Central memory CD8-positive, alpha-beta T cell (primary cell): ENCODE results near the gene SLC1A2.

Experiments
- ATAC-seq: fragments of 150-1000 bp; cut with Tn5 transposase; replicated peaks from 2 replicates; pipeline ENCODE4 v1.10.0; 2022; ENCODE audit warnings: mild to moderate bottlenecking, moderate FRiP score, moderate number of reproducible peaks; ENCODE audit not compliant: poor library complexity, severe bottlenecking; ENCODE audit errors: extremely low read depth
- DNase-seq, 2 donors: peaks; one replicate each; pipeline ENCODE4 v3.0.0; 2021; ENCODE audit warnings: low spot score in 2 of 2
- H3K27ac Mint-ChIP-seq: one replicate; pipeline ENCODE4 v1.8.0; 2022; ENCODE audit warnings: low read depth, mild to moderate bottlenecking, moderate library complexity, mixed read lengths
- H3K27me3 Mint-ChIP-seq: one replicate; pipeline ENCODE4 v1.8.0; 2022; ENCODE audit warnings: mixed read lengths
- H3K36me3 Mint-ChIP-seq: one replicate; pipeline ENCODE4 v1.8.0; 2022; ENCODE audit warnings: mild to moderate bottlenecking, moderate library complexity, mixed read lengths; ENCODE audit not compliant: insufficient read depth
- H3K4me1 Mint-ChIP-seq: one replicate; pipeline ENCODE4 v1.8.0; 2022; ENCODE audit warnings: mixed read lengths
- H3K4me3 Mint-ChIP-seq: one replicate; pipeline ENCODE4 v1.8.0; 2022; ENCODE audit warnings: mild to moderate bottlenecking, moderate library complexity, mixed read lengths
- H3K9me3 Mint-ChIP-seq: one replicate; pipeline ENCODE4 v1.8.0; 2022; ENCODE audit warnings: mixed read lengths

SLC1A2 gene

DNA sequence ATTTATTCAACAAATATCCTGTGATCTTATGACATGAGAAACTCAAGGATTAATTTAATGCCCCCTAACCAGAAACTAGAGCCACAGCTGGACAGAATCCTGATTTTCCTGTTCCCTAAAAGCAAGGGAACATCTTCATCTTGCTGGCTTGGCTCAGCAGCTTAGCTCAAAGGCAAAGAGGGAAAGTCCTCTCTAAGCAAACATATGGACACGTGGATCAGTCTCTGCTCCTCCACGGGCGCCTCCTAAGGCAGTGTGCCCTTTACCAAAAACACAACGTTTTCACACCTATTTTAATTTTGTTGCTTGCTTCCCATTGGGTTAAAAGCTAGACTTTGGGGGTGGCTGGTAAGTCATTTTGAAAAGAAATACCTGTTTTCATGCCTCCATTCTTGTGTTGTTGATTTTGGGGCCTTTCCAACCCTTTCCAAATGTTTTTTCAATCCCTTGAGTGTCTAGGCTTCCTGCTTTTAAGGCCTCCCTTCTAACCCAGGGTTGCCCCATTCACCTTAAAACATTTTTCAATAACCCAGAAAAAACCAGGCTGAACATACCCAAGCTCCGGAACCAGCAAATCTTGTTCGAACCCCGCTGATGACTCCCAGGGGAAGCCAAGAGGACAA is 15.5 kb downstream of the SLC1A2 start:
- Mint-ChIP-seq H3K4me3 (no peak overlapping the region), H3K4me1 (peaks cover 7% of the 10 kb centered on the region), H3K9me3 (no peaks in the 10 kb centered on the region), H3K27ac (no peak overlapping the region), H3K27me3 (peaks cover 17% of the 10 kb centered on the region), H3K36me3 (no peaks in the 10 kb centered on the region)
- ATAC-seq (no peak), DNase-seq (no peak)

DNA sequence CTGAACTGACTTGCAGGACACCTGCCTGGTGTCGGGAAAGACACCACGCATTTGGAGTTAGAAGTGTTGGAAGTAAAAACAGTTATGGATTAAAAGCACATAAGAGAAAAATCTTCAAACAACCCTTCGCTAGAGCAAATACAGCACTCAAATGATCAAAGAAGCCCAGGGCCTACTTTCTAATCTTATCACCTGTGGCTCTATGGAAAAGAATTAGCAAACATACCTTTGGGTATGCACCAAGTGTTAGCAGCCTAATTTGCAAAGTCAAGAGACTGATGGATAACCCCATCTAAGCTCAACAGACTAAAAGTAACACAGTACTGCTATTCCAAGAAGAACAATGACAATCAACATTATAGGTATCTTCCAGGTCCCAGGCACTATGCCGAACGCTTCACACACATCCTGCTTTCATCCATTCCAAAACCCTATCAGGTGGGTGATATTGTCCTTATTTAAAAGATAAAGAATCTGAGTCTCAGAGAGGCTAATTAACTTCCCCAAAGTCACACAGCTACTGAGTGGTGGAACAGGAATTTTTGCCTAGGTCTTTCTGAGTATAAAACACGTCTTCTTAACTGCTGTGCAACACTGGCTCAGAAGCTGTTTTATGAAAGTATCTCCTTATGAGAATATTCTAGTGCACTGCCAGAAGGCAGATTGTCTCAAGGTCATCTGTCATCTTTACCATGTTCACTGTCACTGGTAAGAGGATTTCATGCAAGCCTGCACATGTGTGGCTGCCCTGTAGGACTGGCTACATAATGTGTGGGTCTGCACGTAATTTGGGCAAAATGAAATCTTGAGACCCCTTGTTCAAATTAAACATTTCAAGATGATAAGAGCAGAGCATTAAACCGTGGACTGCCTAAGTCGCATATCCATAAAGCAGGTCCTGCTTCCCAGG is 16.4 kb downstream of the SLC1A2 start:
- Mint-ChIP-seq H3K9me3 (no peaks in the 10 kb centered on the region), H3K4me3 (no peak overlapping the region), H3K27ac (no peak overlapping the region), H3K36me3 (no peaks in the 10 kb centered on the region), H3K27me3 (peaks cover 26% of the 10 kb centered on the region), H3K4me1 (peaks cover 7% of the 10 kb centered on the region)
- DNase-seq (no peak), ATAC-seq (no peak)

DNA sequence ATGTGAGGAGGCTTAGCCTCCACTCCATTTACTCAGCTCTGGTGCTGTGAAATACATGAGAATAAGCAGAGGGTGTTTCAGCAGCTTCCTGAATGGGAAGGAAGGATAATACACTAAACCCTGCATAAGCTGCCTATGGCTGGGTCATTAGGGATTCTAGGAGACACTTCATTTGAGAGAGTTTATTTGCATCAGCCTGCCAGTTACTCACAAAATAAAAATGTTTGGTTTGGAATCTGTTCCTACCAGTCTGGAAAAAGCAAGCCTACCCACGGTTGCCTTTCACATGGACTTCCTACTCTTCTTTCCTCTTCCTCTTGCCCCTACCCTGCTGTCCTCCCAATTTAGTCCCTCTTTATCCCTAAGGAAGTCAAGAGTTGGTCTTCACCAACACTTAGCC is 20.5 kb downstream of the SLC1A2 start:
- H3K4me3 Mint-ChIP-seq = no peak overlapping the region
- H3K9me3 Mint-ChIP-seq = no peaks in the 10 kb centered on the region
- ATAC-seq (no peak), DNase-seq (no peak)
- peaks cover 30% of the 10 kb centered on the region for H3K27me3 Mint-ChIP-seq
- no peaks in the 10 kb centered on the region for H3K4me1 Mint-ChIP-seq
- H3K27ac Mint-ChIP-seq = no peak overlapping the region
- H3K36me3 Mint-ChIP-seq = no peaks in the 10 kb centered on the region

DNA sequence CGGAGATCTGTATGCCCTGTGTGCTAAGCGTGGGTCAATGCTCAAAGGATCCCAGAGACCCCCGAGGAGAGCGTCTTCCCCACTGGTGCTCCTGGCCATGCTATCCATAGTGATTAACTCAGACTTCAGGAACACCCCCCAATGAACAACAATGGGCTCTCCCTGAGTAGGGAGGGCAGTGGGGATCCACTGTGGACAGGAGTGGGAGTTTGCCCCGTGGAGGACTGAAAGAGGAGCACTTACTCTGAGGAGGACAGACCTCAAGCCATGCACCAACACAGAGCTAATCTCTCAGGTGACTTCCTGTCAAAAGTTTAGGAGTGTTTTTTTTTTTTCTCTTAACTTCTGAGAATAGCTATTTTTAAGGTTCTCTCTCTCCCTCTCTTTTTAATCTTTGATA is 24.4 kb downstream of the SLC1A2 start:
- ATAC-seq = no peak

DNA sequence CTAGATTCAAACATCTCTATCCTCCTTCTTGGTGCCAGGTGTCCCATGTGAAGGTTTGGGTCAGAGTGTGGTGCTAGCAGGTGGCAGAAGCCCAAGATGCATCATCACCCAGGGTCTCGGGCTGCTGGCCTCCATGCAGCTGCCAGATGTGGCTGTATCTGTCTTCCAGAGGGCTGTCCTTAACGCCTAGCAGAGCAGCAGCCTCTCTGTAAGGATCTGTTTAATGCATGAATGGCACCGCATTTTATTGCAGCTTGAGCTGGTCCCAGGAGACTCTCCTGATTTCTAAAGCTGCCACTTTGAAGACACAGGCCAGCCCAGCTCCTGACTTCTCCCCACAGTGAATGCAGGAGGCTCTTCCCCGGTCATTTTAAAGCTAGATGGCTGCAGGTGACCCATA is 26.3 kb downstream of the SLC1A2 start:
- H3K4me1 Mint-ChIP-seq = peaks cover 11% of the 10 kb centered on the region
- H3K4me3 Mint-ChIP-seq = no peak overlapping the region
- ATAC-seq = no peak
- no peak for DNase-seq
- no peaks in the 10 kb centered on the region for H3K36me3 Mint-ChIP-seq
- no peaks in the 10 kb centered on the region for H3K9me3 Mint-ChIP-seq
- H3K27ac Mint-ChIP-seq = no peak overlapping the region
- peaks cover 21% of the 10 kb centered on the region for H3K27me3 Mint-ChIP-seq

More for the DNA sequence above, 24.4 kb downstream of the SLC1A2 start:
- peaks cover 39% of the 10 kb centered on the region for H3K27me3 Mint-ChIP-seq
- H3K36me3 Mint-ChIP-seq = no peaks in the 10 kb centered on the region
- no peaks in the 10 kb centered on the region for H3K9me3 Mint-ChIP-seq
- no peak overlapping the region for H3K27ac Mint-ChIP-seq
- H3K4me1 Mint-ChIP-seq = peaks cover 11% of the 10 kb centered on the region
- no peak overlapping the region for H3K4me3 Mint-ChIP-seq
- DNase-seq = no peak

DNA sequence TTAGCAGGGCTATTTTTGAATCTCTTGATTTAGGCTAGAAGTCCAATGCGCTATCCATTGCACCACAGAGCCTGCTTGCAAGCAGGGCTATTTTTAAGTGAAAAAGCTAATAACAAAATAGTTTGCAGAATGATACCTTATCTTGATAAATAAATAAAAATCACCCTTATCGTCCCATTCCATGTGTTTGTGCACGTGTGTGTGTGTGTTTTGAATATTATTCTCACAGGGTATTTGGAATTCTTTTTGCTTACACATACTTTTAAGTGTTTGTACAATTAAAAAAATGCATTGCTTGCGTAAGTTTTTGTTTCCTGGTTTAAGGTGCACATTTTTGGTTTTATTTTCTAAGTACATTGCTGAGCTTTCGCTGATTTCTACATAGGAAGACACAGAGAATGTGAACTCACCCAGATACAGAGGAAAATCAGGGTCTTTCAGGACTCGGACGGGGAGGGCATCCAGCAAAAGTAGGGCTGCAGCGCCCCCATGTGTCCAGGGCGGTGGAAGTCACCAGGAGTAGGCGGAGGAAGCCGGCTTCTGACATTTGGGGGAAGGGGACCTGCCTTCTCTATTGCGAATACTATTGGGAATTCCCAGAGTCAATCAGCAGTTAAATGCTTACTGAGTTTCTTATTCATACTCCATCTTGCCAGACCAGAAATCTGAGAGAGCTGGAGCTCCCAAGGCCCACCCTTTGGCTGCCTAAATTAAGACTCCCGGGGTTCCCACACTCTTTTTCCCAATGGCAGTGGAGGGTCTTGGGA is 27.3 kb downstream of the SLC1A2 start:
- no peaks in the 10 kb centered on the region for H3K36me3 Mint-ChIP-seq
- H3K9me3 Mint-ChIP-seq = no peaks in the 10 kb centered on the region
- H3K4me3 Mint-ChIP-seq = no peak overlapping the region
- peaks cover 15% of the 10 kb centered on the region for H3K27me3 Mint-ChIP-seq
- DNase-seq (peak; percentile 71 to 84), ATAC-seq (peak; percentile 68)
- peak overlapping the region; percentile 41 for H3K27ac Mint-ChIP-seq
- H3K4me1 Mint-ChIP-seq = peaks cover 11% of the 10 kb centered on the region

DNA sequence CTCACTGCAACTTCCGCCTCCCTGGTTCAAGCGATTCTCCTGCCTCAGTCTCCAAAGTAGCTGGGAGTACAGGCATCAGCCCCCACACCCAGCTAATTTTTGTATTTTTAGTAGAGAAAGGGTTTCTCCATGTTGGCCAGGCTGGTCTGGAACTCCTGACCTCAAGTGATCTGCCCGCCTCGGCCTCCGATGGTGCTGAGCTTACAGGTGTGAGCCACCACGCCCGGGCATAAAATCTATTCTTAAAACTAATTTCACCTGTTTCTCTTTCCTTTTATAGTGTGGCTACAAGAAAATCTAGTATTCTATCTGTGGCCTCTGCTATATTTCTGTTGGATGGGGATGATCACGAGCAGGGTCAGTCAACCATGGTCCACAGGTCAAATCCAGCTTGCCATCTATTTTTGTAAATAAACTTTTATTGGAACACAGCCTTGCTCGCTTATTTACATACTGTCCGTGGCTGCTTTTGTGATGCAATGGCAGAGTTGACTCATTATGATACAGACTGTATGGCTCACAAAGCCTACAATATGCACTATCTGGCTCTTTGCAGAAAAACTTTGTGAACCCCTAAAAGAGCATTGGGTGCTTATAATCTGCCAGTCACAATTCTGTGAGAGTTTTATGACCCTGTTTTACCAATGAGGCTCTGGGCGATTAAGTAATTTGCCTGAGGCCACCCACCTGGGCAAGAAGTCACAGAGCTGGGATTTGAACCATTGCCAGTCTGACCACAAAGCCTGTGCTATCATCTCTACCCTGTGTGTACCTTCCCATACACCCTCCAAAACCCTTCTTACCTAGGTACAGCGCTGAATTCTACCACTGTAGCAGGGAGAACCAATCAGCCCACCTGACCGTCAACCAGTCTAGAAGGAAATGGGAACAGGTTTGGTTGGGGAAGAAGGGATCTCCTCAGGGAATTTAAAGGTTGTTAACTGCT is 28.3 kb downstream of the SLC1A2 start:
- Mint-ChIP-seq H3K4me3 (no peak overlapping the region), H3K36me3 (no peaks in the 10 kb centered on the region), H3K9me3 (no peaks in the 10 kb centered on the region), H3K27me3 (peaks cover 15% of the 10 kb centered on the region), H3K4me1 (peaks cover 11% of the 10 kb centered on the region), H3K27ac (peak overlapping the region; percentile 41)
- DNase-seq = no peak
- peak; percentile 28 for ATAC-seq

DNA sequence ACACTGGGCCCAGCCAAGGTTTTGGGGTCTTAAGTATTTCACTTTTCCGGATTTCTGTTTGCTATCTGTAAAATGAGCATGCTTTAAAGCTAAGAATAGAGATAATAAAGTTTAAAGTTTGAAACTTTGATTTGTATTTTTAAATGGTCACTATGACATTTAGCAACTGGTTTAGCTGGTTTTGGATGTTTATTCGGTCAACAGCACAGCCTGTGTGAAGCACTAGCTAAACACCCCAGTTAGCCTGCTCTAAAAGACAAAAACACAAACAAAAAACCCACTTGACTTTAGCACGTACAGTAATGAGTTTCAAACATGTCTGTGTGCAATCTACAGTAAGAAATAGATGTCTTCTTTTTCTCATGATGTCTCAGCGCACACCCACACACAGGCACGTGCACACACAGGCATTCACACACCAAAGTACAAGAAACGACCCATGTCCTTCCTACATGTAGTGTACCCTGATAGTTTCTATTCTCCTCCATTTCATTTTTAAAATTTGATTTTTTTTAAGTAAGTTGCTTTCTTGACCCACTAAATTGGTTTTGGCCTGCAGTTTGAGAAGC is 29.4 kb downstream of the SLC1A2 start:
- DNase-seq (no peak), ATAC-seq (no peak)
- H3K9me3 Mint-ChIP-seq = no peaks in the 10 kb centered on the region
- no peaks in the 10 kb centered on the region for H3K36me3 Mint-ChIP-seq
- peaks cover 11% of the 10 kb centered on the region for H3K4me1 Mint-ChIP-seq
- no peak overlapping the region for H3K4me3 Mint-ChIP-seq
- peaks cover 15% of the 10 kb centered on the region for H3K27me3 Mint-ChIP-seq
- no peak overlapping the region for H3K27ac Mint-ChIP-seq

DNA sequence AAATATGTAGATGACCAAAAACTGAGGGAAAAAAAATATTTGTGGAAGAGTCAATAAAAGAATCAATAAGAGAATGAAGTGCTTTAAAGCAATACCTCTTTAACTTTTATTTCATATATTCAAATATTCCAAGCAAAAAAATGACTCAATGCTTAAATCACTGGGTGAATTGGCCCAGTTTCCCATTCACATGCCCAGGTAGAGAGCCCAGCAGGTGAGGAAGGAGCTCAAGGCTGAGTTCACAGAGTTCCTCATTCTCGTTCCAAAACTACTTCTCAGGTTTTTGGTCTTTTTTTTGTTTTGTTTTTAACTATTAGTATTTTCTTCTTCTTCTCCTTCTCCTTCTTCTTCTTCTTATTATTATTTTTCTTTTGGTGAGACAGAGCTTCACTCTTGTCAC is 30.2 kb downstream of the SLC1A2 start:
- Mint-ChIP-seq H3K4me3 (no peak overlapping the region), H3K9me3 (no peaks in the 10 kb centered on the region), H3K27ac (peak overlapping the region; percentile 59), H3K36me3 (no peaks in the 10 kb centered on the region), H3K4me1 (peaks cover 11% of the 10 kb centered on the region), H3K27me3 (peaks cover 12% of the 10 kb centered on the region)
- no peak for ATAC-seq
- DNase-seq = no peak

DNA sequence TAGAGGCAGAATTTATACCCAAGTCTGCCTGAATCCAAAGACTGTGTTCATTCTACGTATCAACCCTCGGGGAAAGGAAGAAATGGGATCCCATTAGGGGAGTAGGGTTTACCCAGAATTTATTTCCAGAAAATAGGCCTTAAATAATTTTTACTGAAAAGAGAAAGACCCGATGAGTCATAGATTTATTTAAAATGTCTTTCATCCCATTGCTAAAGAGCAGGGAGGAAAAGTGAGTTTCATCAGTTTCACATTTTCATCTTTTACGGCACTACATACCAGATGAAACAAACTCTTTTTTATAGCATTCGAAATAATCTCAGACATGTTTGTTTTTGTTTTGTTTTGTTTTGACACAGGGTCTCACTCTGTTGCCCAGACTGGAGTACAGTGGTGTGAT is 31.3 kb downstream of the SLC1A2 start:
- Mint-ChIP-seq H3K36me3 (no peaks in the 10 kb centered on the region), H3K4me3 (no peak overlapping the region), H3K27ac (peak overlapping the region; percentile 35), H3K4me1 (peaks cover 11% of the 10 kb centered on the region), H3K27me3 (peaks cover 1% of the 10 kb centered on the region), H3K9me3 (no peaks in the 10 kb centered on the region)
- no peak for DNase-seq
- ATAC-seq = no peak

DNA sequence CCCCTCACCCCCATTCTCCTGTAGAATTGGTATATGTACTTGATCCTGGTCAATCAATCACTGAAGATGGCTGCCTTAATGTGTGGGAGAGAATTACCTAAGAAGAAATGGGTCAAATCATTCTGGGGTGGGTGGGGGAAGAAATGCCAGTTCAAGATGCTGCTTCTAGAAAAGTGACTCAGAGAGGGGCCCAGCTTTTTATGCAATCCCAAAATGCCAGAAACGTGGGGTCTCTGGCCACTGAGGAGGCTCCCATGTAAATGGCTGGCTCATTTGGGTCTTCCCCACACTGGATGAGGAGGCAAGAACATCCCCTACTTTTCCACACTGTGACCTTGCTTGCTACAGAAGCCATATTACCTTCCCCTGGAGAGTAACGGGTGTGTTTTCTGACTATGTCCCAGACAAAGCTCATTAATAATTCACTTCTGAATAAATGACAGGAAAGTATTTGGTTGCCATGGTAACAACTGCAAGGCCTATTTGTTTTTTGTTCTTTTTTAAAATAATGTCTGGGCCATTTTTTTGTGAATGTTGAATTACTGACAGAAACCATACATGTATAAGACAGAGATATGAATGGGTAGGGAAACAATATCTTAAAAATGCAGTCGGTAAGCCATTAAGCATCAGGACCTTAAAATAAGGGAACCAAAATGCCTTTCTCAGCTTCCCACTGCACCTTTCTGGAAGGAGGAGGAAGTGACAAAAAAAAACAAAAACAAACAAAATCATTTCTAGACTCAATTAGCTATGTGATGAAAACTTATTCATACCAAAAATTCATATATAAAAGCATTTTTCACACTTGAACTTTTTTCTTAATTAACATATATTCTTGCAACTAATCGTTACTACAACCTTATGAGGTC is 32.0 kb downstream of the SLC1A2 start:
- Mint-ChIP-seq H3K36me3 (no peaks in the 10 kb centered on the region), H3K9me3 (no peaks in the 10 kb centered on the region), H3K4me1 (peaks cover 11% of the 10 kb centered on the region), H3K4me3 (no peak overlapping the region), H3K27ac (peak overlapping the region; percentile 35), H3K27me3 (no peaks in the 10 kb centered on the region)
- ATAC-seq = no peak
- DNase-seq = no peak
